ENCODE measurements around the gene KDM5A.

GRCh38 chr12:386651-387050 lies 2.5 kb downstream of the KDM5A start:
- TF ChIP-seq, protein P1, sequence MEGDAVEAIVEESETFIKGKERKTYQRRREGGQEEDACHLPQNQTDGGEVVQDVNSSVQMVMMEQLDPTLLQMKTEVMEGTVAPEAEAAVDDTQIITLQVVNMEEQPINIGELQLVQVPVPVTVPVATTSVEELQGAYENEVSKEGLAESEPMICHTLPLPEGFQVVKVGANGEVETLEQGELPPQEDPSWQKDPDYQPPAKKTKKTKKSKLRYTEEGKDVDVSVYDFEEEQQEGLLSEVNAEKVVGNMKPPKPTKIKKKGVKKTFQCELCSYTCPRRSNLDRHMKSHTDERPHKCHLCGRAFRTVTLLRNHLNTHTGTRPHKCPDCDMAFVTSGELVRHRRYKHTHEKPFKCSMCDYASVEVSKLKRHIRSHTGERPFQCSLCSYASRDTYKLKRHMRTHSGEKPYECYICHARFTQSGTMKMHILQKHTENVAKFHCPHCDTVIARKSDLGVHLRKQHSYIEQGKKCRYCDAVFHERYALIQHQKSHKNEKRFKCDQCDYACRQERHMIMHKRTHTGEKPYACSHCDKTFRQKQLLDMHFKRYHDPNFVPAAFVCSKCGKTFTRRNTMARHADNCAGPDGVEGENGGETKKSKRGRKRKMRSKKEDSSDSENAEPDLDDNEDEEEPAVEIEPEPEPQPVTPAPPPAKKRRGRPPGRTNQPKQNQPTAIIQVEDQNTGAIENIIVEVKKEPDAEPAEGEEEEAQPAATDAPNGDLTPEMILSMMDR (IDR thresholded peaks at IDR 0.05): no peak
- no peak for TF ChIP-seq POLR2A (IDR thresholded peaks at IDR 0.05)

Data from heart left ventricle (tissue), 13 donors.